ENCODE results near the gene ADIRF. TPM values are rescaled to one million over a fixed set of nuclear protein-coding genes. Genes with fewer than 3 reads are reported as not detected.
"Not testable (repeated sequence)": the region's sequence is repeated elsewhere in the genome, so short reads cannot be mapped to it uniquely, and the experiment has no call there.

The ADIRF gene
- total RNA-seq, 1 donor from 2014 or later, result 882 TPM

DNA sequence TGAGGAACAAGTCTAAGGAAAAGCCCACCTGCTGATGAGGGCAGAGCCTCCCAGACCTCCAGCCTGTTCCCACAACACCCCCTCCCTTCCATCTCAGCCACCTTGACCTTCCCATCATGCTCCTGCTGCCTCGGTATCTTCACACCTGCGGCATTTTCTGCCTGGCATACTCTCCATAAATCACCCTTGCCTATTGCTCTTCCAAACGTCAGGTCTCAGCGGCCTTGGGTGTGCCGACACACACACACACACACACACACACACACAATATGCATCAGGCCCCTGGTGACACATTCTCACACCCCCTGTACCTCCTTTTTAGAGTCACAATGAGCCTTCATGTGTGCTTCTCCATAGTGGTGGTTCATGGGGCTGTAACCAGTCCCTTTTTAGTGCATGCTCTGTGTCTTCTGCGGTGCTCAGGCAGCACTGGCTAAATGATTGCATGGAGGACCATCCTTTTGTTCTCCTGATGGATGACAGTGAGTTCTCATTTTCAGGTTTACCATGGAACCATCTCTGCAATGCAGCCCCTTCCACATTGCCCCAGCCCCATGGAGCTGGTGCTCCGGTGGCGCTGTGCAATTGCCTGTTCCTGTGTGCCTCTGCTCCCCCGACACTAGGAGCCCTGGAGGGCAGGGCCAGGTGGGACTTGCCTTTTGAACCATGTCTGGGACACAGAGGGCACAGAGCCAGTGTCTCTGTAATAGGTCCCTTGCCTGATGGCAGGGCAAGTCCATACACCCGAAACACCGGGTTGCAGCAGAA is 4.5 kb downstream of the ADIRF start:
- no peak overlapping the region for H3K4me3 ChIP-seq
- H3K4me1 ChIP-seq, result peaks cover 6 to 17% of the 10 kb centered on the region in 2 donors
- intact Hi-C loops (cut with DNase I), result no loop called here
- H3K27me3 ChIP-seq, result no peaks in the 10 kb centered on the region
- no peaks in the 10 kb centered on the region for H3K36me3 ChIP-seq
- H3K27ac ChIP-seq, result peak overlapping the region; percentile 99 to 100
- no peaks in the 10 kb centered on the region for H3K9me3 ChIP-seq
- DNase-seq (ENCODE audit: low spot score in 2 of 2), result peak in 1 of 2 donors; percentile 68
- TF ChIP-seq, protein P1, sequence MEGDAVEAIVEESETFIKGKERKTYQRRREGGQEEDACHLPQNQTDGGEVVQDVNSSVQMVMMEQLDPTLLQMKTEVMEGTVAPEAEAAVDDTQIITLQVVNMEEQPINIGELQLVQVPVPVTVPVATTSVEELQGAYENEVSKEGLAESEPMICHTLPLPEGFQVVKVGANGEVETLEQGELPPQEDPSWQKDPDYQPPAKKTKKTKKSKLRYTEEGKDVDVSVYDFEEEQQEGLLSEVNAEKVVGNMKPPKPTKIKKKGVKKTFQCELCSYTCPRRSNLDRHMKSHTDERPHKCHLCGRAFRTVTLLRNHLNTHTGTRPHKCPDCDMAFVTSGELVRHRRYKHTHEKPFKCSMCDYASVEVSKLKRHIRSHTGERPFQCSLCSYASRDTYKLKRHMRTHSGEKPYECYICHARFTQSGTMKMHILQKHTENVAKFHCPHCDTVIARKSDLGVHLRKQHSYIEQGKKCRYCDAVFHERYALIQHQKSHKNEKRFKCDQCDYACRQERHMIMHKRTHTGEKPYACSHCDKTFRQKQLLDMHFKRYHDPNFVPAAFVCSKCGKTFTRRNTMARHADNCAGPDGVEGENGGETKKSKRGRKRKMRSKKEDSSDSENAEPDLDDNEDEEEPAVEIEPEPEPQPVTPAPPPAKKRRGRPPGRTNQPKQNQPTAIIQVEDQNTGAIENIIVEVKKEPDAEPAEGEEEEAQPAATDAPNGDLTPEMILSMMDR (IDR thresholded peaks at IDR 0.05), result no peak

DNA sequence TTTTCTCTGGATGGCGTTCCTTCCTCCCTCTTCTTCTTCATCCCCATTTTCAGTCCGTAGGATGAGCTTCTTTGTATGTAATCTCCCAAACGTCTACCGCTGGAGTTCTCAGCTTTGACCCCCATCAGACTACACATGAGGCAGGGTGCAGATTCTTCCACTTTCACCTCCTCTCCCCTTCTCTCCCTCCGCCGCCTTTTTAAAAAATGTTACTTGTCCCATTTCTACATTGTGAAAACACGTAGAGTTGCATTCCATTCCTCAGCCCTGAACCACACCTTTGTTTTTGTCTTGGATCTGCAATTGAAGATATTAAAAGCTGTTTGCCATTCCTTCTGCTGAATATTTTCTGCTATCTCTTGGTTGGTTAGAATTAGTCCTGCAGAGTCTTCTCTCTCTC is 6.2 kb downstream of the ADIRF start:
- intact Hi-C loops (cut with DNase I), result no loop called here

DNA sequence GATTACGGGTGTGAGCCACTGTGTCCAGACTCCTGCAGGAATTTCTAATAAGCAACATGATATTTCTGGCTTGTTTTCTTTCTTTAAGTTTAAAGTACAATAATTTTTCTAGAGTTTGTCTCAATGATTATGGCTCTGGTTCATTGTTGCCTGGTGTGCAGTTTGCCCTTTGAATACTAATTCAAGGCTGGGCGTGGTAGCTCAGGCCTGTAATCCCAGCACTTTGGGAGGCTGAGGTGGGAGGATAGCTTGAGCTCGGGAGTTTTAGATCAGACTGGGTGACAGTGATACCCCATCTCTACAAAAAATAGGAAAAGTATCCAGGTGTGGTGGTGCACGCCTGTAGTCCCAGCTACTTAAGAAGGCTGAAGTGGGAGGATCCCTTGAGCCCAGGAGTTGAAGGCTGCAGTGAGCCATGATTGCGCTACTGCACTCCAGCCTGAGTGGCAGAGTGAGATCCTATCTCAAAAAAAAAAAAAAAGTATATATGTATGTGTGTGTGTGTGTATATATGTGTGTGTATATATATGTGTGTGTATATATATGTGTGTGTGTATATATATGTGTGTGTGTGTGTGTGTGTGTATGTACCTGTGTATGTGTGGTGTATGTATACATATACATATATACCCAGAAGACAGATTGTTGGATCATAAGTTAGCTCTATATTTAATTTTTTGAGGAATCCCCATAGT is 8.2 kb downstream of the ADIRF start:
- intact Hi-C loops (cut with DNase I), result no loop called here
- Histone ChIP-seq H3K27ac (peak overlapping the region; percentile 93 to 95), H3K4me3 (no peak overlapping the region)

More for the DNA sequence above, 6.2 kb downstream of the ADIRF start:
- Histone ChIP-seq H3K4me3 (no peak overlapping the region), H3K27me3 (no peaks in the 10 kb centered on the region), H3K9me3 (no peaks in the 10 kb centered on the region), H3K27ac (peak overlapping the region; percentile 11 to 22), H3K4me1 (peaks cover 6 to 17% of the 10 kb centered on the region in 2 donors), H3K36me3 (no peaks in the 10 kb centered on the region)
- TF ChIP-seq, protein P1 (IDR thresholded peaks at IDR 0.05), result no peak
- DNase-seq (ENCODE audit: low spot score in 2 of 2), result no peak

DNA sequence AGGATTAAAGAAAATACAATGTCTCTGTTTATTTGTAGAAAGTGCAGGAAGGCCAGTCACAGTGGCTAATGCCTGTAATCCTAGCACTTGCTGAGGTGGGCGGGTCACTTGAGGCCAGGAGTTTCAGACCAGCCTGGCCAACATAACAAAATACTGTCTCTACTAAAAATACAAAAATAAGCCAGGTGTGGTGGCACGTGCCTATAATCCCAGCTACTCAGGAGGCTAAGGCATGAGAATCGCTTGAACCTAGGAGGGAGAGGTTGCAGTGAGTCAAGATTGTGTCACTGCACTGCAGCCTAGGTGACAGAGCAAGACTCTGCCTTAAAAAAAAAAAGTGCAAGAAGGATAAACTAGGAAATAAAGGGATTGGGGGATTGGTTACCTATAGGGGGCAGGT is 10.2 kb downstream of the ADIRF start:
- DNase-seq (ENCODE audit: low spot score in 2 of 2); H3K9me3 ChIP-seq; H3K4me3 ChIP-seq; intact Hi-C loops (cut with DNase I); H3K36me3 ChIP-seq; H3K27me3 ChIP-seq: not testable (repeated sequence)
- Histone ChIP-seq H3K4me1 (peaks cover 9 to 16% of the 10 kb centered on the region in 2 donors), H3K27ac (peak overlapping the region; percentile 93 to 95)

More for the DNA sequence above, 8.2 kb downstream of the ADIRF start:
- H3K27me3 ChIP-seq, result no peaks in the 10 kb centered on the region
- H3K36me3 ChIP-seq, result no peaks in the 10 kb centered on the region
- TF ChIP-seq, protein P1 (IDR thresholded peaks at IDR 0.05), result no peak
- no peaks in the 10 kb centered on the region for H3K9me3 ChIP-seq
- no peak for DNase-seq (ENCODE audit: low spot score in 2 of 2)
- H3K4me1 ChIP-seq, result peaks cover 12 to 26% of the 10 kb centered on the region in 2 donors

DNA sequence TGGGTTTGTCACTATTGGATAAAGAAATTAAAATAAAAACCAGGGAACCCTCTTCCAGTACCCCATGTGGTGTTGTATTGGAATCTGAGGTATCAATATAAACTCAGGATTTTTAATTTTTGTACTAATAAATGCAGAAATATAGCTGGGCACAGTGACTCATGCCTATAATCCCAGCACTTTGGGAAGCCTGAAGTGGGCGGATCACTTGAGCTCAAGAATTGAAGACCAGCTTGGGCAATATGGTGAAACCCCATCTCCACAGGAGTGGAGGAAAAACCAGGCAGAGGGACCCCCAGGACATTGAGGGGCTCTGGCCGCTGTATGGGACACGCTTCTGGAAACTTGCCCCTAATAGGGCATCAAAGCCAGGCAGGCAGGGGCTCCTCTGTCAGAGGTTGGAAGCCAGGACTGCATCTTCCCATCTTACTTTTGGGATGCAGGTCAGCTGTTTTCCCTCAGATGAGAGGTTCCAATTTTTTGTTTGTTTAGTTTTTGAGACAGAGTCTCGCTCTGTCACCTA is 11.1 kb downstream of the ADIRF start:
- peak in 1 of 2 donors; percentile 61 for DNase-seq (ENCODE audit: low spot score in 2 of 2)
- intact Hi-C loops (cut with DNase I), result no loop called here
- Histone ChIP-seq H3K4me1 (peaks cover 9 to 16% of the 10 kb centered on the region in 2 donors), H3K27me3 (no peaks in the 10 kb centered on the region), H3K4me3 (no peak overlapping the region), H3K36me3 (no peaks in the 10 kb centered on the region), H3K27ac (peak overlapping the region; percentile 93 to 95), H3K9me3 (no peaks in the 10 kb centered on the region)
- TF ChIP-seq, protein P1 (IDR thresholded peaks at IDR 0.05), result no peak

DNA sequence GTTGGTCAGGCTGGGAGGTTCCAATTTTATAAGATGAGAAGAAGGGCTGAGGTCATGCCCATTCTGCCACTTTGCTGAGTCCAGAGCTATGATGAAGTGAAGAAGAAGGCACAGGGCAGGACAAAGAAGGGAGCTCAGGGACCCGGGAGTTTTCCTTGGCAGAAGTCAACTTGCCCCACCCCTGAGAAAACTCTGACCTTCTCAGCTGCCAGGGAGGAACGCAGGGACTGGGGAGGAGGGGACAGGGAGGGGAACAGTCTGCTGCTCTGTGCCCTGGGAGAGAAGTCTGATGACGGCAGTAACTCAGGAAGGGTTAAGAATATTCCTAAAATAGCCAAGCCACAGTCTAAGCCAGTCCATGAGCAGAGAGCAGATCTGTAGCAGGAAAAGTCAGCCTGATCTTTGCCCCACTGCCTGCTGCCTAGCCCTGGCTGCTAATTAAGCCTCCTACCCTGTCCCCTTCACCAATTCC is 11.7 kb downstream of the ADIRF start:
- H3K27ac ChIP-seq, result peak overlapping the region; percentile 93 to 95
- intact Hi-C loops (cut with DNase I), result no loop called here
- H3K36me3 ChIP-seq, result no peaks in the 10 kb centered on the region
- H3K4me3 ChIP-seq, result no peak overlapping the region
- peaks cover 9 to 16% of the 10 kb centered on the region in 2 donors for H3K4me1 ChIP-seq
- TF ChIP-seq, protein P1 (IDR thresholded peaks at IDR 0.05), result no peak
- no peaks in the 10 kb centered on the region for H3K9me3 ChIP-seq
- no peaks in the 10 kb centered on the region for H3K27me3 ChIP-seq
- DNase-seq (ENCODE audit: low spot score in 2 of 2), result peak in 1 of 2 donors; percentile 86

DNA sequence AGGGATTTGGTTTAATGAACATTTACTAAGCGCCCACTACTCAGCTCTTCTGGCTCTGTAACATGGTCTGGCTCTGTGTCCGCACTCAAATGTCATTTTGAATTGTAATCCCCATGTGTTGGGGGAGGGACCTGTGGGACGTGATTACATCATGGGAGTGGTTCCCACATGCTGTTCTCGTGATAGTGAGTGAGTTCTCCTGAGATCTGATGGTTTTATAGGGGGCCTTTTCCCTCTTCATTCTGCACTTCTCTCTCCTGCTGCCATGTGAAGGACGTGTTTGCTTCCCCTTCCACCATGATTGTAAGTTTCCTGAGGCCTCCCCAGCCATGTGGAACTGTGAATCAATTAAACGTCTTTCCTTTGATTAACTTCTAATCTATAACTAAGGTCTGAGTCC is 12.7 kb downstream of the ADIRF start:
- H3K27ac ChIP-seq, result peak overlapping the region; percentile 93 to 95
- intact Hi-C loops (cut with DNase I); H3K36me3 ChIP-seq; H3K27me3 ChIP-seq; H3K4me3 ChIP-seq; H3K9me3 ChIP-seq: not testable (repeated sequence)
- DNase-seq (ENCODE audit: low spot score in 2 of 2), result peak in 1 of 2 donors; percentile 68
- peaks cover 9 to 16% of the 10 kb centered on the region in 2 donors for H3K4me1 ChIP-seq
